KOPT-K1 (cell line): ENCODE results near the gene APRT.

ENCODE experiments used
- H3K27ac ChIP-seq: fragments of 200-600 bp; sonication (generic); 2 replicates; pipeline ENCODE4 v1.5.1; 2016; ENCODE audit warnings: antibody characterized with exemption, mild to moderate bottlenecking, low read depth, low read length; ENCODE audit not compliant: poor library complexity, severe bottlenecking
- H3K36me3 ChIP-seq: fragments of 200-600 bp; sonication (generic); 2 replicates; pipeline ENCODE4 v1.5.1; 2017; ENCODE audit warnings: antibody characterized with exemption, mild to moderate bottlenecking, low read length, moderate library complexity; ENCODE audit not compliant: insufficient read depth
- H3K9me3 ChIP-seq: fragments of 200-600 bp; sonication (generic); 2 replicates; pipeline ENCODE4 v1.5.1; 2017; ENCODE audit warnings: antibody characterized with exemption, low read length, mild to moderate bottlenecking; ENCODE audit not compliant: insufficient read depth, poor library complexity, severe bottlenecking

Gene APRT

GRCh38 chr16:88809676-88810165, 2.0 kb downstream of the APRT start:
- no peaks in the 10 kb centered on the region for H3K9me3 ChIP-seq
- peak overlapping the region; percentile 90 for H3K27ac ChIP-seq
- peaks cover 60% of the 10 kb centered on the region for H3K36me3 ChIP-seq

- H3K27ac ChIP-seq = peak overlapping the region; percentile 90
Observed at GRCh38 chr16:88809068-88809675, 2.6 kb downstream of the APRT start.

GRCh38 chr16:88807626-88808453, 3.9 kb downstream of the APRT start:
- Histone ChIP-seq H3K36me3 (peaks cover 67% of the 10 kb centered on the region), H3K9me3 (no peaks in the 10 kb centered on the region), H3K27ac (no peak overlapping the region)

More at GRCh38 chr16:88809068-88809675, 2.6 kb downstream of the APRT start:
- Histone ChIP-seq H3K9me3 (no peaks in the 10 kb centered on the region), H3K36me3 (peaks cover 66% of the 10 kb centered on the region)

GRCh38 chr16:88807142-88807625, 4.5 kb downstream of the APRT start:
- Histone ChIP-seq H3K36me3 (peaks cover 67% of the 10 kb centered on the region), H3K9me3 (no peaks in the 10 kb centered on the region), H3K27ac (no peak overlapping the region)

- Histone ChIP-seq H3K36me3 (peaks cover 67% of the 10 kb centered on the region), H3K9me3 (no peaks in the 10 kb centered on the region), H3K27ac (no peak overlapping the region)
Observed at GRCh38 chr16:88806491-88807111, 5.1 kb downstream of the APRT start.

- peak overlapping the region; percentile 100 for H3K27ac ChIP-seq
Observed at GRCh38 chr16:88805887-88806393, 5.8 kb downstream of the APRT start.

GRCh38 chr16:88805340-88805715, 6.4 kb downstream of the APRT start:
- no peaks in the 10 kb centered on the region for H3K9me3 ChIP-seq
- peaks cover 63% of the 10 kb centered on the region for H3K36me3 ChIP-seq
- H3K27ac ChIP-seq = peak overlapping the region; percentile 100

More at GRCh38 chr16:88805887-88806393, 5.8 kb downstream of the APRT start:
- H3K9me3 ChIP-seq = no peaks in the 10 kb centered on the region
- peaks cover 67% of the 10 kb centered on the region for H3K36me3 ChIP-seq

- peaks cover 57% of the 10 kb centered on the region for H3K36me3 ChIP-seq
- H3K9me3 ChIP-seq = no peaks in the 10 kb centered on the region
- H3K27ac ChIP-seq = peak overlapping the region; percentile 100
Observed at GRCh38 chr16:88804552-88805339, 7.0 kb downstream of the APRT start.

- H3K9me3 ChIP-seq = no peaks in the 10 kb centered on the region
- H3K36me3 ChIP-seq = peaks cover 51% of the 10 kb centered on the region
- peak overlapping the region; percentile 100 for H3K27ac ChIP-seq
Observed at GRCh38 chr16:88804173-88804551, 7.6 kb downstream of the APRT start.

GRCh38 chr16:88803264-88803987, 8.3 kb downstream of the APRT start, which contains the start of gene CDT1:
Gene CDT1 (plus strand): TSS chr16:88803789. CDS start chr16:88803832, 43 bp downstream.
- Histone ChIP-seq H3K36me3 (peaks cover 44% of the 10 kb centered on the region), H3K27ac (peak within 1 kb of the TSS; percentile 100), H3K9me3 (no peaks in the 10 kb centered on the region)

- peaks cover 12% of the 10 kb centered on the region for H3K36me3 ChIP-seq
- peak overlapping the region; percentile 100 for H3K27ac ChIP-seq
- no peaks in the 10 kb centered on the region for H3K9me3 ChIP-seq
Observed at GRCh38 chr16:88800277-88800592, 11.5 kb downstream of the APRT start.

- no peaks in the 10 kb centered on the region for H3K9me3 ChIP-seq
- H3K27ac ChIP-seq = peak overlapping the region; percentile 100
- H3K36me3 ChIP-seq = peaks cover 7% of the 10 kb centered on the region
Observed at GRCh38 chr16:88799569-88800276, 12.0 kb downstream of the APRT start.

GRCh38 chr16:88798772-88799455, 12.8 kb downstream of the APRT start:
- no peaks in the 10 kb centered on the region for H3K9me3 ChIP-seq
- H3K27ac ChIP-seq = peak overlapping the region; percentile 100
- H3K36me3 ChIP-seq = no peaks in the 10 kb centered on the region
